GM12878 (cell line): Measurements from ENCODE around the gene WDR74. TPM values are rescaled to one million over a fixed set of nuclear protein-coding genes. Genes with fewer than 3 reads are reported as not detected.

ENCODE experiments used
- ATAC-seq: fragments of 200-7000 bp; cut with Tn5 transposase; 3 replicates; pipeline ENCODE4 v1.9.1; 2020; ENCODE audit warnings: mild to moderate bottlenecking, moderate library complexity
- BruUV-seq: library from RNA; stranded (reverse); fragments of 400-500 nt; replicated peaks from 2 replicates; lab custom pipeline; 2021; lab: Mats Ljungman, UMichigan
- CTCF ChIA-PET: fragments of 300-600 bp; sonication (Branson Sonifier 250); formaldehyde crosslinking; extraction: SDS; loops from one replicate; lab custom pipeline; 2021; ENCODE audit warnings: inconsistent platforms; lab: Yijun Ruan, JAX
- POLR2A ChIA-PET: fragments of 350-600 bp; formaldehyde crosslinking; extraction: SDS; loops from one replicate; lab custom pipeline; 2021; ENCODE audit warnings: inconsistent platforms; lab: Charles Lee
- RAD21 ChIA-PET: fragments of 300-600 bp; sonication (Branson Sonifier 250); formaldehyde crosslinking; loops from one replicate; lab custom pipeline; 2023; ENCODE audit warnings: antibody characterized with exemption; ENCODE audit not compliant: unreplicated experiment; lab: Charles Lee
- SMC1A ChIA-PET: fragments of 300-600 bp; sonication (Branson Sonifier 250); formaldehyde crosslinking; loops from one replicate; lab custom pipeline; 2023; ENCODE audit not compliant: unreplicated experiment, uncharacterized antibody; lab: Charles Lee
- DNase-seq: peaks from one replicate; pipeline ENCODE4 v3.0.0-alpha.2; 2011; ENCODE audit warnings: low read depth, low spot score
- FAIRE-seq: peaks from 3 replicates; lab custom pipeline; 2011; peaks lifted over from hg19 to GRCh38; lab: Jason Lieb, UNC
- H2AFZ ChIP-seq: 2 replicates; pipeline ENCODE4 v1.6.0; 2011; ENCODE audit warnings: low read depth, low read length, control low read depth; ENCODE audit not compliant: control insufficient read depth
- H3K27ac ChIP-seq: 2 replicates; pipeline ENCODE4 v1.5.1; 2011; ENCODE audit warnings: control low read depth; ENCODE audit not compliant: control insufficient read depth, insufficient read depth
- H3K27me3 ChIP-seq, 2 experiments: replicated peaks in 1 of 2; 2 replicates each; pipeline versions ENCODE4 v1.6.0 to v1.6.1; 2011; ENCODE audit warnings: low read length in 1 of 2; ENCODE audit not compliant: control insufficient read depth in 2 of 2, insufficient read depth in 2 of 2
- H3K36me3 ChIP-seq, 2 experiments: 2 replicates each; pipeline ENCODE4 v1.5.1; 2011; ENCODE audit warnings: low read length in 1 of 2; ENCODE audit not compliant: control insufficient read depth in 2 of 2, insufficient read depth in 2 of 2
- H3K4me1 ChIP-seq: 2 replicates; pipeline ENCODE4 v1.6.1; 2011; ENCODE audit warnings: mild to moderate bottlenecking, low read length, moderate library complexity, mixed read lengths; ENCODE audit not compliant: control insufficient read depth, insufficient read depth
- H3K4me2 ChIP-seq: 2 replicates; pipeline ENCODE4 v1.6.0; 2011; ENCODE audit warnings: control low read depth; ENCODE audit not compliant: control insufficient read depth, insufficient read depth
- H3K4me3 ChIP-seq: fragments of 200-600 bp; sonication (generic); 2 replicates; pipeline ENCODE4 v1.5.1; 2016
- H3K79me2 ChIP-seq: 2 replicates; pipeline ENCODE4 v1.6.0; 2011; ENCODE audit warnings: low read length; ENCODE audit not compliant: control insufficient read depth, insufficient read depth
- H3K9ac ChIP-seq: 2 replicates; pipeline ENCODE4 v1.8.0; 2011; ENCODE audit warnings: low read length, control low read depth, mixed read lengths; ENCODE audit not compliant: control insufficient read depth, insufficient read depth
- H3K9me3 ChIP-seq: replicated peaks from 3 replicates; pipeline ENCODE4 v1.5.1; 2011; ENCODE audit warnings: mild to moderate bottlenecking, low read length; ENCODE audit not compliant: control insufficient read depth, insufficient read depth
- H4K20me1 ChIP-seq: 2 replicates; pipeline ENCODE4 v1.6.0; 2011; ENCODE audit not compliant: control insufficient read depth, insufficient read depth
- BCLAF1 ChIP-seq: fragments of 450-650 bp; IDR thresholded peaks from 2 replicates; pipeline ENCODE4 v1.6.1; 2017; ENCODE audit warnings: antibody characterized with exemption, mild to moderate bottlenecking, moderate library complexity
- BHLHE40 ChIP-seq, 2 experiments: fragments of 450-650 bp in 1 of 2; IDR thresholded peaks; 2 replicates each; pipeline ENCODE4 v1.6.1; 2011 to 2017; ENCODE audit warnings: low read depth in 2 of 2, borderline replicate concordance in 1 of 2, improper control_type of control experiment in 1 of 2, low read length in 1 of 2, mild to moderate bottlenecking in 1 of 2
- CREB1 ChIP-seq: IDR thresholded peaks from 2 replicates; pipeline ENCODE4 v1.6.1; 2012; ENCODE audit warnings: low read depth, mild to moderate bottlenecking, inconsistent platforms
- EGR1 ChIP-seq, 2 experiments: IDR thresholded peaks; 1 replicate in 1 of 2; 2 replicates in 1 of 2; pipeline ENCODE4 v1.6.1; 2011 to 2012; ENCODE audit warnings: low read depth in 2 of 2, low read length in 2 of 2, borderline replicate concordance in 1 of 2, mild to moderate bottlenecking in 1 of 2, moderate library complexity in 1 of 2
- IKZF2 ChIP-seq, 2 experiments: fragments of 450-650 bp; IDR thresholded peaks; 2 replicates each; pipeline ENCODE4 v1.6.1; 2017; ENCODE audit warnings: mild to moderate bottlenecking in 2 of 2, moderate library complexity in 2 of 2
- JUNB ChIP-seq: IDR thresholded peaks from 2 replicates; pipeline ENCODE4 v1.6.1; 2016; ENCODE audit warnings: antibody characterized with exemption, mild to moderate bottlenecking
- RAD51 ChIP-seq: fragments of 450-650 bp; IDR thresholded peaks from 2 replicates; pipeline ENCODE4 v1.6.1; 2016; ENCODE audit warnings: moderate library complexity, mild to moderate bottlenecking, inconsistent platforms
- SP1 ChIP-seq: IDR thresholded peaks from one replicate; pipeline ENCODE4 v1.6.1; 2011; ENCODE audit warnings: low read depth, low read length
- STAT3 ChIP-seq: IDR thresholded peaks from 2 replicates; pipeline ENCODE4 v1.6.1; 2011; ENCODE audit warnings: low read depth, low read length, improper control_type of control experiment
- SUPT20H ChIP-seq: IDR thresholded peaks from 2 replicates; pipeline ENCODE4 v1.6.1; 2011; ENCODE audit warnings: low read depth, mild to moderate bottlenecking, low read length, moderate library complexity, borderline replicate concordance; ENCODE audit not compliant: control insufficient read depth
- TARDBP ChIP-seq: IDR thresholded peaks from 2 replicates; pipeline ENCODE4 v1.6.1; 2016; ENCODE audit warnings: borderline replicate concordance
- TBL1XR1 ChIP-seq: IDR thresholded peaks from 2 replicates; pipeline ENCODE4 v1.6.1; 2012; ENCODE audit warnings: low read depth, low read length, improper control_type of control experiment
- YBX1 ChIP-seq: fragments of 450-650 bp; IDR thresholded peaks from 2 replicates; pipeline ENCODE4 v1.6.1; 2016; ENCODE audit warnings: antibody characterized with exemption
- WGBS: methylation state at CpG from one replicate; pipeline ENCODE4 v1.1.6; 2016; ENCODE audit warnings: low lambda C conversion rate; ENCODE audit not compliant: insufficient replicate concordance, insufficient coverage; ENCODE audit errors: missing lambda C conversion rate; 5-methylcytosine and 5-hydroxymethylcytosine counted together
- in situ Hi-C: fragments of 300-500 bp; cut with MboI; formaldehyde crosslinking; loops from 9 replicates; pipeline ENCODE4 v1.14.3; 2018; ENCODE audit warnings: mixed read lengths
- intact Hi-C: fragments of 100-400 bp; cut with micrococcal nuclease; formaldehyde crosslinking; loops from one replicate; pipeline ENCODE4 v1.14.2; 2022; ENCODE audit not compliant: unreplicated experiment
- polyA plus RNA-seq, 11 experiments: library from polyadenylated mRNA; depleted of rRNA in 4 of 11; unstranded in 6 of 11; stranded (reverse) in 5 of 11; fragments of >200 nt; fragmentation: Nextera tagmentation in 4 of 11; fragmentation: Illumina TruSeq in 1 of 11; extraction: Ambion mirVana in 4 of 11; extraction: Trizol in 1 of 11; gene quantifications; 1 replicate in 1 of 11; 2 replicates in 10 of 11; pipeline versions ENCODE4 v1.2.1 to v1.2.3, GENCODE V29; 2011 to 2016; ENCODE audit warnings: inconsistent platforms in 2 of 11, missing spikeins in 2 of 11, low read depth in 1 of 11
- total RNA-seq, 4 experiments: library from RNA; depleted of rRNA in 3 of 4; stranded (reverse); fragments of >200 nt in 3 of 4; fragmentation: Illumina TruSeq in 1 of 4; extraction: Trizol in 1 of 4; gene quantifications; 2 replicates each; pipeline versions ENCODE4 v1.2.1 to v1.2.3, GENCODE V29; 2013 to 2021
- TF ChIP-seq, protein P1 (sequence below): IDR thresholded peaks from 2 replicates; pipeline ENCODE4 v1.6.1; 2012; ENCODE audit warnings: low read length, inconsistent platforms
- TF ChIP-seq, protein P2 (sequence below): fragments of 150-350 bp; IDR thresholded peaks from 2 replicates; pipeline ENCODE4 v1.6.1; 2014; ENCODE audit warnings: mild to moderate bottlenecking, low read depth, low read length
- TF ChIP-seq, protein P3 (sequence below): fragments of 450-650 bp; formaldehyde crosslinking; IDR thresholded peaks from 2 replicates; pipeline ENCODE4 v1.4.0; 2020; ENCODE audit warnings: mild to moderate bottlenecking, moderate library complexity

WDR74 gene
- total and polyA plus RNA-seq, 10 of the 15 experiments (the other 5 are each of a cell fraction or from before 2014, with no cell fraction given), result 18.2 to 103 (median 60.7) TPM

DNA sequence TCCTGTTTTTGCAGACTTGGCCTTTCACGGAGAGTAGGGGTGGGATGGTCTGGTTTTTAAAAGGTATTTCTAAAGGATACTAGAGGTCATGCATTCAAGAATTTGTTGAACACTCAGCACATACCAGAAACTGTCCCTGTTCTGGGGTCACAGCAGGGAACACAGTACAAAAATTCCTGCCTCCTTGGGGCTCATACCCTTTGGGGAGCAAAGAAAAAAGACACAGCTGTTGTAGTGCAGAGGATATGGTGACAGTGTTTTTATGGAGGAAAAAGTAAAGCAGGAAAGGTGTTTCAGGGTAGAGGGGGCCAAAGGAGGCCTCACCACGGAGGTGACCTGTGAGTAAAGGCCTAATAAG, 49.7 kb upstream of the WDR74 start:
- ChIA-PET SMC1A (no interaction called here), CTCF (interaction anchor here (0.5 kb wide), 1 partner anchor 129 kb away, joined by 3 read pairs; no protein-coding TSS in a partner anchor)
- no TSS peak for BruUV-seq
- in situ Hi-C loops, result no loop called here
- Histone ChIP-seq H3K4me3 (no peak overlapping the region), H3K9ac (no peak overlapping the region), H3K27me3 (no peaks in the 10 kb centered on the region)
- no peak for DNase-seq
- ATAC-seq, result no peak
- TF ChIP-seq BCLAF1, result no peak
- TF ChIP-seq SUPT20H, result no peak
- no peak for TF ChIP-seq CREB1
- TF ChIP-seq SP1, result no peak
- TF ChIP-seq BHLHE40 (IDR thresholded peaks at IDR 0.05; ENCODE audit: borderline replicate concordance in 1 of 2, low read depth in 2 of 2, low read length in 1 of 2), result no peak
- TF ChIP-seq EGR1 (IDR thresholded peaks at IDR 0.05; ENCODE audit: borderline replicate concordance in 1 of 2, low read depth in 2 of 2, low read length in 2 of 2), result no peak
- TF ChIP-seq TARDBP, result no peak
- TF ChIP-seq STAT3, result no peak
- TF ChIP-seq TBL1XR1, result no peak
- TF ChIP-seq JUNB, result no peak
- TF ChIP-seq RAD51, result no peak
- TF ChIP-seq, protein P1, sequence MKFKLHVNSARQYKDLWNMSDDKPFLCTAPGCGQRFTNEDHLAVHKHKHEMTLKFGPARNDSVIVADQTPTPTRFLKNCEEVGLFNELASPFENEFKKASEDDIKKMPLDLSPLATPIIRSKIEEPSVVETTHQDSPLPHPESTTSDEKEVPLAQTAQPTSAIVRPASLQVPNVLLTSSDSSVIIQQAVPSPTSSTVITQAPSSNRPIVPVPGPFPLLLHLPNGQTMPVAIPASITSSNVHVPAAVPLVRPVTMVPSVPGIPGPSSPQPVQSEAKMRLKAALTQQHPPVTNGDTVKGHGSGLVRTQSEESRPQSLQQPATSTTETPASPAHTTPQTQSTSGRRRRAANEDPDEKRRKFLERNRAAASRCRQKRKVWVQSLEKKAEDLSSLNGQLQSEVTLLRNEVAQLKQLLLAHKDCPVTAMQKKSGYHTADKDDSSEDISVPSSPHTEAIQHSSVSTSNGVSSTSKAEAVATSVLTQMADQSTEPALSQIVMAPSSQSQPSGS, result no peak
- no peak for TF ChIP-seq YBX1
- TF ChIP-seq, protein P2, sequence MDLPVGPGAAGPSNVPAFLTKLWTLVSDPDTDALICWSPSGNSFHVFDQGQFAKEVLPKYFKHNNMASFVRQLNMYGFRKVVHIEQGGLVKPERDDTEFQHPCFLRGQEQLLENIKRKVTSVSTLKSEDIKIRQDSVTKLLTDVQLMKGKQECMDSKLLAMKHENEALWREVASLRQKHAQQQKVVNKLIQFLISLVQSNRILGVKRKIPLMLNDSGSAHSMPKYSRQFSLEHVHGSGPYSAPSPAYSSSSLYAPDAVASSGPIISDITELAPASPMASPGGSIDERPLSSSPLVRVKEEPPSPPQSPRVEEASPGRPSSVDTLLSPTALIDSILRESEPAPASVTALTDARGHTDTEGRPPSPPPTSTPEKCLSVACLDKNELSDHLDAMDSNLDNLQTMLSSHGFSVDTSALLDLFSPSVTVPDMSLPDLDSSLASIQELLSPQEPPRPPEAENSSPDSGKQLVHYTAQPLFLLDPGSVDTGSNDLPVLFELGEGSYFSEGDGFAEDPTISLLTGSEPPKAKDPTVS, result no peak
- TF ChIP-seq, protein P3, sequence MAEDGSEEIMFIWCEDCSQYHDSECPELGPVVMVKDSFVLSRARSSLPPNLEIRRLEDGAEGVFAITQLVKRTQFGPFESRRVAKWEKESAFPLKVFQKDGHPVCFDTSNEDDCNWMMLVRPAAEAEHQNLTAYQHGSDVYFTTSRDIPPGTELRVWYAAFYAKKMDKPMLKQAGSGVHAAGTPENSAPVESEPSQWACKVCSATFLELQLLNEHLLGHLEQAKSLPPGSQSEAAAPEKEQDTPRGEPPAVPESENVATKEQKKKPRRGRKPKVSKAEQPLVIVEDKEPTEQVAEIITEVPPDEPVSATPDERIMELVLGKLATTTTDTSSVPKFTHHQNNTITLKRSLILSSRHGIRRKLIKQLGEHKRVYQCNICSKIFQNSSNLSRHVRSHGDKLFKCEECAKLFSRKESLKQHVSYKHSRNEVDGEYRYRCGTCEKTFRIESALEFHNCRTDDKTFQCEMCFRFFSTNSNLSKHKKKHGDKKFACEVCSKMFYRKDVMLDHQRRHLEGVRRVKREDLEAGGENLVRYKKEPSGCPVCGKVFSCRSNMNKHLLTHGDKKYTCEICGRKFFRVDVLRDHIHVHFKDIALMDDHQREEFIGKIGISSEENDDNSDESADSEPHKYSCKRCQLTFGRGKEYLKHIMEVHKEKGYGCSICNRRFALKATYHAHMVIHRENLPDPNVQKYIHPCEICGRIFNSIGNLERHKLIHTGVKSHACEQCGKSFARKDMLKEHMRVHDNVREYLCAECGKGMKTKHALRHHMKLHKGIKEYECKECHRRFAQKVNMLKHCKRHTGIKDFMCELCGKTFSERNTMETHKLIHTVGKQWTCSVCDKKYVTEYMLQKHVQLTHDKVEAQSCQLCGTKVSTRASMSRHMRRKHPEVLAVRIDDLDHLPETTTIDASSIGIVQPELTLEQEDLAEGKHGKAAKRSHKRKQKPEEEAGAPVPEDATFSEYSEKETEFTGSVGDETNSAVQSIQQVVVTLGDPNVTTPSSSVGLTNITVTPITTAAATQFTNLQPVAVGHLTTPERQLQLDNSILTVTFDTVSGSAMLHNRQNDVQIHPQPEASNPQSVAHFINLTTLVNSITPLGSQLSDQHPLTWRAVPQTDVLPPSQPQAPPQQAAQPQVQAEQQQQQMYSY (CRISPR knock-in tag), result no peak
- no peak for TF ChIP-seq IKZF2 (IDR thresholded peaks at IDR 0.05)
- TF ChIP-seq, all 136 proteins: peak for 0
- H3K4me2 ChIP-seq, result no peak overlapping the region
- no peaks in the 10 kb centered on the region for H3K4me1 ChIP-seq
- WGBS, result 75% methylated on average over 2 of the region's 2 CpGs
- FAIRE-seq, result no peak
- H4K20me1 ChIP-seq, result 0 out of 2 replicates have a peak, but pooled peaks cover 3% of the 10 kb centered on the region
- H2AFZ ChIP-seq, result no peak overlapping the region
- H3K27ac ChIP-seq, result no peak overlapping the region
- ChIA-PET RAD21 (no interaction called here), POLR2A (no interaction called here)
- H3K79me2 ChIP-seq, result peaks cover 7% of the 10 kb centered on the region
- intact Hi-C loops, result no loop called here
- peaks cover 31% of the 10 kb centered on the region in 2 experiments for H3K36me3 ChIP-seq
- H3K9me3 ChIP-seq, result no peaks in the 10 kb centered on the region
